HG03045 (cell line): Measurements from ENCODE around the gene REG1A.

Source experiments
- ATAC-seq: cut with Tn5 transposase; IDR thresholded peaks from one replicate; pipeline ENCODE4 v1.9.1; 2021; ENCODE audit warnings: mild to moderate bottlenecking, moderate library complexity; ENCODE audit not compliant: unreplicated experiment

REG1A gene, protein sequence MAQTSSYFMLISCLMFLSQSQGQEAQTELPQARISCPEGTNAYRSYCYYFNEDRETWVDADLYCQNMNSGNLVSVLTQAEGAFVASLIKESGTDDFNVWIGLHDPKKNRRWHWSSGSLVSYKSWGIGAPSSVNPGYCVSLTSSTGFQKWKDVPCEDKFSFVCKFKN

DNA sequence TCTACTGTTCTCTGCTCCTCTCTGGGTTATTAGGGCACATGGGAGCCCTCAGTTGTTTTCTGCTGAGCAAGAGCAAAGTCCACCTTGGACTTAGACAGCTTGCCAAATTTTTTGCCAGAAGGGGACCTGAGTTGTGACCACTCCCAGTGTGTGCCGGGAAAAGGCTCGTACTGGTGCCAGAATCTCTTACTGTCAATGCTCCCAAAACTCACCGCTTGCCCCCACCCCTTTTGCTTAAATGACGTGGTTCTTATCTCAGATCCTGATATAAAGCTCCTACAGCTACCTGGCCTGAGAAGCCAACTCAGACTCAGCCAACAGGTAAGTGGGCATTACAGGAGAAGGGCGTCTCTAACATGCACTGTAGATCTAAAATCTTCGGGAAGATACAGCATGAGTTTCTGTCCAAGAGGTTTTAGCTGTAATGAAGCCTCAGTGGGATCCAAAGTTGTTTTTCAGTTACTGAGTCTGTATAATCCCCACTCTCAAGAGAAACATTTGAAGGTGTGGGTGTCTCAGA is at the start of gene REG1A:
Gene REG1A, plus strand, starts transcription at position 295 of the 520 bp plus-strand sequence. CDS start 374 bp downstream, outside the sequence.
- no peak for ATAC-seq

DNA sequence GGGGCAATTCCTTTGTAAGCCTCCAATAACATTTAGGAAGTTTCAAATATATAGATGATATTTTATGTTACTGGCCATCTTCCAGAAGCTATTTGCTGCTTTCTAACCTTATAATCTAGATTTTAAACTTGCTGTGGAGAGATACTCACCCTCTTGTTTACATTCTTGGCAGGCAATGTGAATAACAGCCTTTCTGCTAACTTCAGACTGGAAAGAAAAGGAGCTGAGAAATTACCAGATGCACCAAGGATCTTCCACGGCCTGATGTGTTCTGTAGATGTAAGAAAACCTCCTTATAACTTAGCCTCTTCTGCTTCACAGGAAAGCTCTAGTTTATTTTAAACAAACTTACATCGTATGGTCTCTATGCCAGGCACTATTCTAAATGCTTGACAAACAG is 49.2 kb upstream of the REG1A start:
- ATAC-seq, result no peak

DNA sequence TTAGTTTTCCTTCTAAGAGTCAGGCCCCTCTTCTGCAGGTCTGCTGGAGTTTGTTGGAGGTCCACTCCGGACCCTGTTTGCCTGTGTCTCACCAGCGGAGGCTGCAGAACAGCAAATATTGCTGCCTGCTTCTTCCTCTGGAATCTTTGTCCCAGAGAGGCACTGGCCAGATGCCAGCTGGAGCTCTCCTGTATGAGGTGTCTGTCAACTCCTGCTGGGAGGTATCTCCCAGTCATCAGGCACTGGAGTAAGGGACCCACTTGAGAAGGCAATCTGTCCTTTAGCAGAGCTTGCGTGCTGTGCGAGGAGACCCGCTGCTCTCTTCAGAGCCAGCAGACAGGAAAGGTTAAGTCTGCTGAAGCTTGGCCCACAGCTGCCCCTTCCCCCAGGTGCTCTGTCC is 37.3 kb upstream of the REG1A start:
- no peak for ATAC-seq

DNA sequence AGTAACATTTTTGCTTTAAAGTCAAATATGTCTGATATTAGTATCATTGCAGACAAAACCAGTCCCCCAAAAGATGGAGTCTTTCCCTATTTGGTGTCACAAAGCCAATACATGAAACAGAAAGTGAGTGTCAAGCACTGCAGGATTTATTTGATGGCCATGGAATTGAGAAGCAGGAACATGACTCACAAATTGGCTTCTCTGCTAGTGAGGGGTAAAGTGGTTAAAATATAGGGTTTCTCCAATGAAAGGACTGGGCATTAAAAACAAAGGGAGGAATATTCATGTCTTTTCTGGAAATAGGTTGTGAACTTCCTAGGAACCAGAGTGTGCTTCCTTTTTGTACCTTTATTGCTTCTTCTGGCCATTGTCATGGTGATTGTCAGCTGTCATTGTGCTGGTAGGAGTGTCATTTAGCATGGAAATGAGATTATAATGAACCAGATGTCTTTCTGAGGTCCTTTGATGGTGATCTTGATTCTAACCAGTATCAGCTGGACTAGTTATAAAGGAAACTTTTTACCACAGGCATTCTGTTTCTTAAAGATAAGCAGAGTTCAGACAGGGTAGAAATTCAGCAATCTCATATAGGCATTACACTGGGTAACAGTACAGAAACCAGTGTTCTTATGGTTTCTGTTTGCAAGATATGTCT is 36.6 kb upstream of the REG1A start:
- no peak for ATAC-seq

DNA sequence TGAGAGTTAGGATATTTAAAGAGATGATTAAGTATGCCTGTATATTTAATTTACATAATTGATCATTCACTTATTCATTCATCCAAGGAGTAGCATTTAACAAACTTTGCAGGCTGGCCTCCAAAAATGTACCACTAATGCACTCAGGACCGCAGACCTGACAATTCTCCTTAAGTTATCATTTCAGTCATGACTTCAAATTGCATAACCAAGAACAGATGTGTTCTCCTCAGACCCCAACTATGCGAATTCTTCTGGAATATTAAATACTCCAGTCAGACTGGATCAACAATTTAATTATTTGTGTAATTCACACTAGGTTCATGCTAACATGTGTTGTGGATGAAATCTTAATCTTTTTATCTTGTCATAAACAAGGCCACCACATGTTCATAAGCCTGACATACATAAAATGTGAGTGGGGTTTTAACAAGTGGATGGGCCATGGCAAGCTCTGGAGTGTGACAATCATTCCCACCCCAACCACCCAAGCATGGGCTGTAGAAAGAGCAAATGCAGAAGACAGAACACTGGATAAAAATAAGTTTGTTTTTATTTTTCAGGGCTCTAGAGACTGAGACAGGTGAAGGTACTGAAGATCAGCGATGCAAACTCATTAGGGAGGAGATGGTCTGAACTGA is 35.7 kb upstream of the REG1A start:
- no peak for ATAC-seq

DNA sequence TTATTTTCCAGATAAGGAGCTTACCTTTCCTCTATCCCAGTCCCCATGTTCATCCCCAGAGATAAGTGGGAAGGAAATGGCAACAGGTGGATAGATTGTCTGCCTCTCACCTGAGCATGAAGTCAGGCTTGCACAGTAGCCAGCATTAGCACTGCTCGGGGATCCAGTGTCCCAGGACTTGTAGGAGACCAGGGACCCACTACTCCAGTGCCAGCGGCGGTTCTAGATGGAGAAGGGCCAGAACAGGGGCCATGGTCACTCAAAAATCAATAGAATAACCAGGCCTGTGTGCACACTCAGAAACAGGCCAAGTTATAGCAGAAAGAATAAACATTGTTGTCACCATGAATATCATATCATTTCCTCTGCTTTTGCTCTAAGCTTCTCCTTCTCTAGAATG is 34.9 kb upstream of the REG1A start:
- ATAC-seq, result no peak

DNA sequence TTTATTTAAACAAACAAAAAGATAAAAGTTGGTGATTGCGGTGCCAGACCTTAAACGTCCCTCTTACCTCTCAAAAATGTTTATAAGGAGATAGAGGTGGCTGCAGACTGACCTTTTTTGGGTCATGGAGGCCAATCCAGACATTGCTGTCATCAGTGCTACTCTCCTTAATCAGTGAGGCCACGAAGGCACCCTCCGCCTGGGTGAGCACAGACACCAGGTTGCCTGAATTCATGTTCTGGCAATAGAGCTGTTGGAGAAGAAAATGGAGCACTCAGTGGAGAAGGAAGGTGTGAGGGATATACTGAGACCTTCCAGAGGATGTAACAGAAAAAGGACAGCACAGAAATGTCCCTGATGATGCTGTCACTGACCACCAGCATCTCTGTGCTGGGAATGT is 34.0 kb upstream of the REG1A start:
- ATAC-seq, result no peak

DNA sequence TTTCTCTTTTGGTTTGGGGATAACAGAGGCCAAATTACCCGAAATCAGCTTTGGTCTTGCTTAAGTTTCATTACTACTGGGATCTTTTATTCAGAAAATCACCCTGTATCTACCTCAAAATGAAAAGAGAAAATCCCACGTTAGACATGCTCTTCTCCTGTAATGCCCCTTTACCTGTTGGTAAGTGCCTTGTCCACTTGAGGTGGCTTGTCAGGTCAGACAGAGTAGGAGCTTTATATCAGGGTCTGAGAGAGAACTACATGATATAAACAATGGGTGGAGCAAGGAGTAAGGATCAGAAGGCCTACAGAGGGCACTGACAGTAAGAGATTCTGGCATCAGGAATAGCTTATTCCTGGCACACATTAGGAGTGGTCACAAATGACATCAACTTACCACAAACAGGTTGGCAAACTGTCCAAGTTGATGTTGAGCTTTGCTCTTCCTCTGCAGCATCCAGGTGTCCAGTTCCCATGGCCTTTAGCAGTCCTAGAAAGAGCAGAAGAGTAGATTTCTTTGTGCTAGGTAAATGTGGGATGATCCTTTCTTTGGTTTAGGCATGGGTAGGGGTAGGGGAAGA is 32.4 kb upstream of the REG1A start, which contains the start of gene REG1B:
Gene REG1B, minus strand, starts transcription at position 209 of the 580 bp plus-strand sequence. CDS start 381 bp downstream, outside the sequence.
- ATAC-seq, result no peak

DNA sequence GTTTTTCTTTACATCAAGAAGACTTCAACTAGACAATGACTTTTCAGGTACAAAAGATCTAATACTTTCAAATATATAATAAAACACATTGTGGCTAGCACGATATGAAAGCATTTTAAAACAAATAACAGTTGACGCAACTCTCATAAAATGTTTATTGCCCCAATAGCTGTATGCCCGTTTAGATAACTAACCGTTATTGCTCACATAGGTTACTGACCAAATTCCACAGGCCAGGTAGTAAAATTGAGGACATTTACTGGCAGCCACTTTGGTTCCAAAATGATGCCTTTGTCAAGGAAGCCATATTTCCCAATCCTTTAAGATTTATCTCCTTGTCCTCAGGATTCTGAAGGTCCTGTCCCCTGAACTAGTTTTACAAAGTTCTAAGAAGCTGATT is 29.6 kb upstream of the REG1A start:
- no peak for ATAC-seq

DNA sequence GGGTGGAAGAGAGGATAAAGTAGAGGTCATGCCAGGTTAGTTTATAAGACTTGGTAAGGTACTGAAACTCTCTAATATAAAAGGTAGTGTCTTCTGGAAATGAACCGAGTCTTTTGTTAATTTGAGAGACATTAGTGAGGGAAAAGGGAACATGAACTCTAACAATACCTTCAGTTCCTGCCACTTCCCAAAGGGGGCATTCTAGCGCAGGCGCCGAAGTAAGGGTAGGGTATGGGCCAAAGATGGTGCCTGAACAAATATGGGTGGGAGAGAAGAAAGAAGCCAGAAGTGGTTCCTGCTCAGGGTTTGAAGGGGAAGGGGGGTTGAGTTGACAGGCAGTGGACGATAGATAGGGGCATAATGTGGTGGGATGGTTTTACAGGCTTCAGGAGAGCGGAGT is 22.4 kb upstream of the REG1A start:
- ATAC-seq, result no peak

DNA sequence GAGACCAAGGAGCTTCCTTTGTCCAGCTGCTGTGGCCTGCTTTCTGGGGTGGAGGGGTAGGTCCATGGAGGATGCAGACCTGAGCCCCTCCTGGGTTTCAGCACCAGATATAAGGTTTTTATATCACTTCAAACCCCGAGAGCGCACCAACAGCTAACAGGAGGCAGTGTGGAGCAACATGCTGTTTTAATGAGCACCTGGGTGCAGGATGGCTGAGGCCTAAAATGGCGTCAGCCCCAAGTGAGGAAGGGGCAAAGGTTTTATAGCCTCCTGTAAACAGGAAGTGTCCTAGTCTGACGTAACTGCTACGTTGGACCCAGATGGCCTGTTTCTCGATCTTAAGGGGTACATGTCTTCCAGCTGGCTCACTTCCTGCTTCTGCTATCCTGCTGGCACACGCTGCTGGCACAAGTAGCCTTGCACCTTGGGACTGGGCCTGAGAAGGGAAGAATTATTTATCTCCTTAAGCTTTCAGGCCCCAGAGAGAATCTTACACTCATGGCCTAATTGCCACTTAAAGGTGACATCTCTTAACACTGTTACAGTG is 21.1 kb upstream of the REG1A start:
- no peak for ATAC-seq

DNA sequence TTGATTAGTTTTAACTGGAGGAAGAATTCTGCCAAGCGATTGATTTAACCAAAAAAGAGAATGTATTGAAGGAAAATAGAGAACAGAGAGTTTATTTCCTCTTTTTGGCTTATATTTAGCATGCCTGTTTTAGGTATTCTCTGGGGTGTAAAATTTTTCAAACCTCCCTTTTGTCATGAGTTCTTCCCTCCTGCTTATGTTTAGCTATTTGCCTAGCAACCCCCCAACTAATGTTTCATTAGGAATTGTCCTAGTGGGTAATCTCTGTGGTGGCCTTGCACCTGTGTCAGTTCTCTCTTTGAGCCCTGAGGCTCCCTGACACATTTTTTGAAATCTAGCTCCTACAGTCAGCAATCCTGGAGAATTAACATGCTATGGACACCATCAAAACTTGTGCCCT is 20.0 kb upstream of the REG1A start:
- no peak for ATAC-seq

DNA sequence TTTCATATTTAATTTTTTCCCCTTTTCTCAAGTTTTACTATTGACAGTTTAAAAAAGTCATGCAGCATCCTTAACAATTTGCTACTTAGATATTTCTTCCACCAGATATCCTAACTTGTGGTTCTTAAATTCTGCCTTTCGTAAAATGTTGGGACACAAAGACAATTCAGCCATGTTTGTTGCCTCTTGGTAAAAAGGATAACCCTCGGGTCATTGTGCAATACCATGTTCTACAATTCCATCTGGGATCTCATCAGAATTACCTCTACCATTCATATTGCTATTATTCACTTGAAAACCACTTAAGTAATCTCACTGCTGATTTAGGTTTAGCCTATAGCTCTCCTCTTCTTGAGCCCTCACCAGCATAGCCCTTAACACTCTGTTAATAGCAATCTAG is 19.3 kb upstream of the REG1A start:
- ATAC-seq, result no peak

DNA sequence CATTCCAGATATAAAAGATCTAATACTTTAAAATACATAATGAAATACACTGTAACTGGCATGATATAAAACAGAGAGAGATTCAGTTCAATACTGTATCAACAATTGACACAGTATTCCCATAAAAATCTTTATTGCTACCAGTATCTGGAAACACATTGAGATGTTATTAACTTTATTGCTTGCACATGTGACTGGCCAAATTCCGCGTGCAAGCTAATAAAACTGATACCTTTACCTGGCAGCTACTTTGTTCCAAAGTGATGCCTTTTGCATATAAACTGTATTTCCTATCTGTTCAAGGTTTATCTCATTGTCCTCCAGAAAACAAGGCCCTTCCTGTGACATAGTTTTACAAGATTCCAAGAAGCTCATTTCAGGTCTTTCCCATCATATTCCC is 17.1 kb upstream of the REG1A start:
- ATAC-seq, result no peak

DNA sequence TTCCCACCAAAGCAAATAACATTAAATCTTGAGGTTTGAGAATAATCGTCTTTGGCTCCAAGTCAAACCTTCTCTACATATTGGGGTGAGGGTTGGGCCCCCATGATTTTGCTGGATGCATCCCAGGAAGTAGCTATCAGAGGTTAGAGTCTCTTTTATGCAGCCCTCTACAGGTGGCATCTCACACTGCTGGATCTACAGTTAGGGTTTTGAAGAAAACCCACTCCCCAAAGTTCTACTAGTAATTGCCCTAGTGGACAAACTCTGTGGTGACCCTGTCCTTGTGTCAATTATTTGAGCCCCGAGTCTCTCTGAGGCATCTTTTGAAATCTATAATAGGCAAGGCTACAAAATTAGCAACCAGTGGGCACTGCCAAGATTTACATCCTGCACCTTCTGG is 15.0 kb upstream of the REG1A start:
- no peak for ATAC-seq

DNA sequence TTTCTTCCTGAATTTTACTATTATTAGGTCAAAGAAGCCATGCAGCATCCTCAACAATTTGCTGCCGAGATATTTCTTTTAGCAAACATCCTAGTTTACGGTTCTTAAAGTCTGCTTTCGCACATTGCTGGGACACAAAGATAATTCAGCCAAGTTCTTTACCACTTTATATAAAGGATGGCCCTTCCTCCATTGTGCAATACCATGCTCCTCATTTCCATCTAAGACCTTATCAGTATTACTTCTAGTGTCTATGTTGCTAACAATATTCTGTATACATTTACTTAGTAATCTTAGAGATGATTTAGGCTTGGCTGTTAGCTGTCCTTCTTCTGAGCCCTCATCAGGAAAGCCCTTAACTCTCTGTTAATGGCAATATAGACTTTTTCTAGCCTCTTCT is 8.0 kb upstream of the REG1A start:
- ATAC-seq, result no peak

DNA sequence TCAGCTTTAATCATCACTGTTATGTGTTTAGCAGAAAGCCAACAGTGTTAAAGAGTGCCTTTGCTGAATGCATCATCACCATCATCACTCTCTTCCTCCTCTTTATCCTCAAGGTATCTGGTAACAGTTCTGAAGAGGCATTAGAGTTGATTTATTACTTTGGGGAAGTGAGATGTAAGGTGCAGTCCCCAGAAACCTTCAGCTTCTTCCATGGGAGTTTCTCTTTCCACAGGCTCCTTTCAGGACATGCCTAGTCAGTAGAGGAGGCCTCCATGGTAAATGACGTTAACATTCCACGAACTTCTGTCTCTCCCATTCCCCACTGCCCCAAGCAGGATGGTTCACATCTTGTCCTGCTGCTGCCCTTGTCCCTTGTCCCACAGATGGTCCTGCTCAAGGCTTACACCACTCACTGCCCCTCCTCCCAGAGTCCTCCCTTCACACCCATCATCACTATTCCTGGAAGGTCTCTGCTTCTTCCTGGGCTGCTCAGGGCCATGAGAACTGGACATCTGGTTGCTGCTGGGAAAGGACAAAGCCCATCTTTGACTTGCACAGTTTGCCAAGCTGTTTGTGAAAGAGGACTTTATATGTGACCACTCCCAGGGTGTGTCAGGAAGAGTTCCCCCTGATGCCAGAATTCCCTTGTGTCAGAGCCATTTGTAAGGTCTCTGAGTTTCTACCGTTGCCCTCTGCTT is 5.3 kb upstream of the REG1A start:
- ATAC-seq, result no peak

DNA sequence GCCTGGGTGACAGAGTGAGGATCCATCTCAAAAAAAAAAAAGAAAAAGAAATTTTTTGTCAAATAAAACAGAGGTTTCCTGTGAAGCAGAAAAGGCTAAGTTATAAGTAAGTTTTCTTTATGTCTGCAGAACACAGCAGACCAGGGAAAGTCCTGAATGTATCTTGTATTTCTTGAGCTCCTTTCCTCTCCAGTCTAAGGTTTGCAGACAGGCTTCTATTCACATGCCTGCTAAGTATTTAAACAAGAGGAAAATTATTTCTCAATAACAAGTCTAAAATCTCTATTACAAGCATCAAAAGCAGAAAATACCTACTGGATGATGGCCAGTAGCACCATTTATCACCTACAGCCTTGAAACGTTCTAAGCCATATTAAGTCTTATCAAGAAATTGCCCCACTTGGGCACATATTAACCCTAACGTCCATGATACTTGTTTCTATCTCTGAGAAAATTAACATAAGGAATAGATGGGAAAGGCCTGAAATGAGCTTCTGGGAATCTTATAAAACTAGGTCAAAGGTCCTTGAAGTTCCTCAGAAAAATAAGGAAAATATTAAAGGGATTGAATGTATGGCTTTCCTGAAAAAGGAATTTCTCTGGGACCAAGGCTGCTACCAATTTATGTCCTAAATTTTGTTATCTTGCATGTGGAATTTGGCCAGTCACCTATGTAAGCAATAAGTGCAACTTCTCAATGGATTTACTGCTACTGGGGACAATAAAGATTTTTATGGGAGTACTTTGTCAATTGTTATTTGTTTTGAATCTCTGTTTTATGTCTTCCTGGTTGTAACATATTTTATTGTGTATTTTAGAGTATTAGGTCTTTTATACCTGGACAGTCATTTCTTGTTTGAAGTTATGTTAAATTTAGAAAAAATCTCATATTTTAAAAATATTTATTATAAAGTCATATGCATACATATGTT is 3.0 kb upstream of the REG1A start:
- ATAC-seq, result no peak

DNA sequence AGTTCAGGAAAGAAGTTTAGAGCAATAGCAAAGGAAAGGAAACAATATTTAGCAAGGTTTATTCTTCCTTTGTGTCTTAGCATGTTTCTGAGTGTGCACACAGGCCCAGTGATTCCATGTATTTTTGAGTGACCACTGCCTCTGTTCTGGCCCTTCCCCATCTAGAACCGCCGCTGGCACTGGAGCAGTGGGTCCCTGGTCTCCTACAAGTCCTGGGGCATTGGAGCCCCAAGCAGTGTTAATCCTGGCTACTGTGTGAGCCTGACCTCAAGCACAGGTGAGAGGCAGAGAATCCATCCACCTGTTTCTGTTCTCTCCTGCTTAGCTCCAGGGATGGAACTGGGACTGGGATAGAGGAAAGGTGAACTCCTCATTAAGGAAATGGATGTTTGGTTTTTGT is 2.4 kb downstream of the REG1A start:
- no peak for ATAC-seq
